ENCODE data around the gene BBS12.

Gene BBS12

DNA sequence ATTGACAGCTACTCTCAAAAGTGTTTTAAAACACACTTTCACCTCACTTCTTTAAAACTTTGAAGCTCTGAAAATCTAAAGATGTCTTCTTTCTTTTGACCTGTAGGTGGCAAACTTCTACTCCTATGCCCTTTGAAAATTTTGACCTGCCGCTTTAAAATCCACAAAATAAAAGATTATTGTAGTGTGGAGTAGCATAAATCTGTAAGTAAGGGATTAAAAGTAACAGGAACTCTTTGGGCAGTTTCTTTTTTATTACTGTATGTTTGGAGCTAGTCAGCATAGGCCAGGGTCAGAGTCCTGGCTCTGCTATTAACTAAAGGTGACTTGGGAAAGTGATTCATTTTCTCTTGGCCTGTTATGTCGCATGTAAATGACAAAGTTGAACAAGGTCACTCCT is 25.5 kb downstream of the BBS12 start:
- TF ChIP-seq, protein P1, sequence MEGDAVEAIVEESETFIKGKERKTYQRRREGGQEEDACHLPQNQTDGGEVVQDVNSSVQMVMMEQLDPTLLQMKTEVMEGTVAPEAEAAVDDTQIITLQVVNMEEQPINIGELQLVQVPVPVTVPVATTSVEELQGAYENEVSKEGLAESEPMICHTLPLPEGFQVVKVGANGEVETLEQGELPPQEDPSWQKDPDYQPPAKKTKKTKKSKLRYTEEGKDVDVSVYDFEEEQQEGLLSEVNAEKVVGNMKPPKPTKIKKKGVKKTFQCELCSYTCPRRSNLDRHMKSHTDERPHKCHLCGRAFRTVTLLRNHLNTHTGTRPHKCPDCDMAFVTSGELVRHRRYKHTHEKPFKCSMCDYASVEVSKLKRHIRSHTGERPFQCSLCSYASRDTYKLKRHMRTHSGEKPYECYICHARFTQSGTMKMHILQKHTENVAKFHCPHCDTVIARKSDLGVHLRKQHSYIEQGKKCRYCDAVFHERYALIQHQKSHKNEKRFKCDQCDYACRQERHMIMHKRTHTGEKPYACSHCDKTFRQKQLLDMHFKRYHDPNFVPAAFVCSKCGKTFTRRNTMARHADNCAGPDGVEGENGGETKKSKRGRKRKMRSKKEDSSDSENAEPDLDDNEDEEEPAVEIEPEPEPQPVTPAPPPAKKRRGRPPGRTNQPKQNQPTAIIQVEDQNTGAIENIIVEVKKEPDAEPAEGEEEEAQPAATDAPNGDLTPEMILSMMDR (IDR thresholded peaks at IDR 0.05; ENCODE audit: low read depth, low read length, missing control alignments) = peak; percentile 52
- H3K4me3 ChIP-seq (ENCODE audit: low read depth, low read length) = no peak overlapping the region
- in situ Hi-C loops (cut with HindIII; ENCODE audit: low sequenced_read_pairs) = no loop called here
- no peak for DNase-seq (ENCODE audit: low read depth)

DNA sequence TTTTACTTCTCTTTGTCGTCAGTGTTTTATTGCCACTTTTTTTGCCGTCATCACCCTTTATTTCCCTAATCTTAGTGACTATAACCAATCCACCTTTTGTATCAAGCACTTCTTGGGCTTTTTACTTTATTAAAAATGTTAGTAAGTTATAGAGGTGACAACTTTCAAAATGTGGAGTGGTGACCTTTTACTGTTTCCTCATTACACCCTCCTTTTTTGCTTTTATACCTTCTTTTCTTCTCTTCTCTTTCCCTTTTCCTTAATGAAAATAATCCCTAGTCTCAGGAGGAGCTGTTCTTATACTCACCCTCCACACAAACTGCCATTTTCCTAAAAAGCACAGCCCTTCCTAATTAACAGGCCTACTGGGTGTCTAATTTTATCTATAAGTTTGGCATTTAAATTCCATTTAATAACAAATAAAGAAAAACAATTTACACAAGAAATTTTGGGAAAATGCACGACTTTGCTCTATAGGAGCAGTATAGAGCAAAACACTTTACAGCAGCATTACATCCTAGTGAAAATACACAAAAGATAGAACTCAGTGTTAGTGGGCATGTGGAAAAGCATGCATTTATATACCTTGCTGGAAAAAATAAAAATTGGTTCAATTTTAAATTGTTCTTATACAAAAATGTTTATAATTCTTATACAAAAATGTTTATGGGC is 27.3 kb downstream of the BBS12 start:
- no peak overlapping the region for H3K4me3 ChIP-seq (ENCODE audit: low read depth, low read length)
- TF ChIP-seq, protein P1 (IDR thresholded peaks at IDR 0.05; ENCODE audit: low read depth, low read length, missing control alignments) = peak; percentile 41
- DNase-seq (ENCODE audit: low read depth) = no peak
- in situ Hi-C loops (cut with HindIII; ENCODE audit: low sequenced_read_pairs) = no loop called here

DNA sequence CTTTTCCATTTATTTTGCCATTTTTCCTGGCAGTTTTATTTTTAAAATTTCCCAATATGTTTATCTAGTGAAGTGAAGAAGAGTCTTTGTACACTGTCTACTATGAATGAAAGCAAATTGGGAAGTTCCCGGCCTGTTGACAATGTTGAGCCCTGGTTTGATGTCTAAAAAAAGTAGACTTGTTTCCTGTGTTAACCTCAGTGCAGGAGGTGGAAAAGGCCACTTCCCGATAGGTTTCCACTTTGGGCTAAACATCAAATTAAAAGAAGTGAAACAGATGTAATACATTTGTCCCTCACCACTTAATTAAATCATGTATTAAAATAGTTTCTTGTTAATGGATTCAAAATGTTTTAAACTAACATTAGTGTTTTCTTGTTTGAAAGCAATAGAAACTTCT is 30.0 kb downstream of the BBS12 start:
- in situ Hi-C loops (cut with HindIII; ENCODE audit: low sequenced_read_pairs) = no loop called here
- TF ChIP-seq, protein P1 (IDR thresholded peaks at IDR 0.05; ENCODE audit: low read depth, low read length, missing control alignments) = no peak
- DNase-seq (ENCODE audit: low read depth) = no peak
- no peak overlapping the region for H3K4me3 ChIP-seq (ENCODE audit: low read depth, low read length)

DNA sequence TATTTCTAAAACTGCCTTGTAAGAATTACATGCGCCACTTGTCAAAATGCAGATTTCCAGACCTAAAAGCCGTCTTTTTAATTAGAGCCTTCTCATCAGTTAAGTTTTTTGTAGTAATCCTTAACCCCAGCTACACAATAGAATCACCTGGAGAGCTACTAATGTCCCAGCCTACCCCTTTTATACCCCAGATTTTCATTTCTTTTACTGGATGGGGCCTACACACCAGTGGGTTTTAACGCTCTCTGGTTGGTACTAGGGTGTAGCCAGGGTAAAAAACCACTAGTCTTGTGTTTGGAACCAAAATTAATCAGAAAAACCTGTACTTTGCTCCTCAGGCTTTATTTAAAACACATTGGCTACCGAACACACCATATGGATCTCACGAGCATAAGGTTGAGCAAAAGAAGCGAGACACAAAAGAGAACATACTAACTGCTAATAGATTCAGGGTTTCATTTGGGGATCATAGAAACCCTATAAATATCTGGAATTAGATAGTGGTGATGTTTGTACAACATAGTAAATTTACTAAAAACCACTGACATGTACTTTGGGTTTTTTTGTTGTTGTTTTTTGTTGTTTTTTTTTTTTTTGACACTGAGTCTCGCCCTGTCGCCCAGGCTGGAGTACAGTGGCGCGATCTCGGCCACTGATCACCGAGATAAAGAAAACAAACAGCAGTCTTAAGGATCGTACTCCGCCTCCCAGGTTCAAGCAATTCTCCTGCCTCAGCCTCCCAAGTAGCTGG is 30.6 kb downstream of the BBS12 start:
- in situ Hi-C loops (cut with HindIII; ENCODE audit: low sequenced_read_pairs) = no loop called here
- TF ChIP-seq, protein P1 (IDR thresholded peaks at IDR 0.05; ENCODE audit: low read depth, low read length, missing control alignments) = no peak
- no peak overlapping the region for H3K4me3 ChIP-seq (ENCODE audit: low read depth, low read length)
- no peak for DNase-seq (ENCODE audit: low read depth)

DNA sequence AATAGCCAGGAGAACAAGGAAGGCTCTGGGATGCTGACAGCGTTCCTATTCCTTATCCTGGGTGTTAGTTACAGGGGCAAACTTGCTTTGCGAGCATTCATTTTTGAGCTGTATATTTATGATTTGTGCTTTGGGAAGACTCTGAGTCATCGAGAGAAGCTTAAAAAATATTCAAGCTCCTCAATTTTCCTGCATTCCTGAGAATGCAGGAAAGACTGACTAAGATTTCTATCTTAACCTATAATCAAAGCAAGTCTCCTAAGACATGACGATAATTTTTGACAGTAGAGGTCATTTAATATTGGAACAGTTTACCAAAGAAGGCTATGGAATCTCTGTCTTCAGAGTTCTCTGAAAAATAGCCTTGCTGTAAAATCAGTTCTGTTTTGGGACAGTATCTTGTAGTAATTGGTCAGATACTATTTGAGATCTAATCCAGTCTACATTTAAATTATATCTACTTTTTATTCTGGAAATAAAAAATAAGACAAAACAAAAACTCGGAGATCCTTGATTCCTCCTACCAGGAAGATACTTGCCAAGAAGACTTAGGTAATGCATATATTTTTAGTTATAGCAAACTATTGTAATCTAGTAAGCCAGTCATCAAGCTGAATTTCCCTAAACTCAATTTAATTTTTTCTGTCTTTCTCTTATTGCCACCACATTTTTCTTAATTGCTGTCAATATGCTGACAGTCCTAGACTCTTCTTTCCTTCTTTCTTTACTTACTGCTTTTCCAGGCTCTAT is 31.7 kb downstream of the BBS12 start:
- no peak for DNase-seq (ENCODE audit: low read depth)
- TF ChIP-seq, protein P1 (IDR thresholded peaks at IDR 0.05; ENCODE audit: low read depth, low read length, missing control alignments) = no peak
- in situ Hi-C loops (cut with HindIII; ENCODE audit: low sequenced_read_pairs) = no loop called here
- no peak overlapping the region for H3K4me3 ChIP-seq (ENCODE audit: low read depth, low read length)

DNA sequence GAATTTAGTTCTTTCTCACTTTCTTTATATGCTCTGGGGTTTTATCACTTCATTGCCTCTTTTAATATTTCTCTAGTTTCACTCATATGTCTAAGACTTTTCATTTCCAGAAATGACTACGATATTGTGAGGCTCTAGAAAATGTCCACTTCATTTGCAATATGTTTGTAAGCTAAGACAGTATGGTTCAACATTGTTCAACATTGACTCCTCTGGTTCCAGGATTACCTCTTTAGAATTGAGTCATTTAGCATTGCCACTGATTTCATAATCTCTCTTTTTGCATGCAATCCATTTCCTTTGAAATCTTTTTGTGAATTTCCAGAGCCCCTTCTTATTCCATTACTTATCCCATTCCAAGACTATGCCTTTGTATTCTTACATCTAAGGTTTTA is 32.3 kb downstream of the BBS12 start:
- in situ Hi-C loops (cut with HindIII; ENCODE audit: low sequenced_read_pairs) = loop anchor here (5.0 kb wide), 1 partner anchor 73 kb away; no protein-coding TSS in a partner anchor
- H3K4me3 ChIP-seq (ENCODE audit: low read depth, low read length) = no peak overlapping the region
- no peak for DNase-seq (ENCODE audit: low read depth)
- TF ChIP-seq, protein P1 (IDR thresholded peaks at IDR 0.05; ENCODE audit: low read depth, low read length, missing control alignments) = no peak

Data from astrocyte of the cerebellum (primary cell).